Measurements from ENCODE around the gene RPL37. TPM values are rescaled to one million over a fixed set of nuclear protein-coding genes. Genes with fewer than 3 reads are reported as not detected.

The RPL37 gene
- total RNA-seq (2022; extraction: Qiagen RNA extraction): 2,670 to 2,951 TPM (median 2,828 TPM) in 5 replicates

DNA sequence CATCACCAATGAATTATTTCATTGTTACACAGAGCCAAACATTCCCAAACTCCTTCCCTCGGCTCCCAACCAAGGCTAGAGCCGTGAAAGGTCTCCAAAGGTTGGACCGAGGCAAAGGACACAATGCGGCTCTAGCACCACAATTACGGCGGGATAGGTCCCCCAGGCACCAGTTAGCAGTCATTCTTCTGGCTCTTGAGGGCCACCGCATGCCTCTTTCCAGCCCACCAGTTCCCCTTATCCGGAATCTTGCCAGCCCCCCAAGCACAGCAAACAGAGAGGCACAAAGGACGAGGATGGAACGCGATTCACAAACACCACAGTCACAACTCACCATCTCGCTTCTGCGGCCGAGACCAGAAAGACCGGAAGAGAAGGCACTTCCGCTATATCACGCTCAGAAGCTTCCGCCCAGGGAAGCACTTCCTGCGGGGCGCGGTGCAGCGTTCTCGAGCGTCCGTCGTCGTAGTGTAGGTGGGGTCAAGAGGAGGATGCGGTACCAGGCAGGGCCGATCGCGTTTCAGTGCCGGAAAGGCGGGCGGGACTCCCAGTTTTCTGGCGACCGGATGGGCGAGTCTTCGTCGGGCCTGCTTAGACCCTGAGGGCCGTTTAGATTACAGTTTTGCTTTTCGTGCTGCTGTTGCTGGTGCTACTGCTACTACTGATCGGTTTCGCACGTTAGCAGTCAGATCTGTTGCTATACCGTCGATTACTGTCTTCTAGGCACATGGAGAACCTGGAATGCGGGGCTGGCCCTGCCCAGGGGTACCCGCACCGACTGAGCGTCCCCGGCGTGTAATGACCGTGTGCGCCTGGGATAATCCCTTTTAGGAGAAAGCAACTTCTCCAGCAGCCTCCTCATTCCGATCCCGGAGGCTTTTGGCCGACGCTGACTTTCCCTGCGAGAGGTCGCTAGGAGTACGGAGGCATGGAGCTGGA, at the start of gene RPL37:
Gene RPL37 (minus strand): TSS at position 374 of the 939 bp plus-strand sequence. CDS start 37 bp downstream, at position 337.

GRCh38 chr5:40841068-40841805, 6.2 kb upstream of the RPL37 start, which contains the start of gene CARD6:
TSS of gene CARD6 (plus strand) at chr5:40841367. CDS start at chr5:40841383, 16 bp downstream.

GRCh38 chr5:40798012-40798800, 36.8 kb downstream of the RPL37 start, which contains the start of gene PRKAA1:
TSS of gene PRKAA1 (minus strand) at chr5:40798374. CDS start at chr5:40798189, 185 bp downstream.

Other genes starting within 250 kb of the RPL37 start
- gene PTGER4, start 155.3 kb downstream of the RPL37 start, total RNA-seq (2022; extraction: Qiagen RNA extraction): 1.4 to 1.5 TPM (median 1.5 TPM) in 5 replicates
- 8.1 to 16.9 TPM (median 10.2 TPM) in 5 replicates for gene TTC33, start 79.3 kb downstream of the RPL37 start, total RNA-seq (2022; extraction: Qiagen RNA extraction)
- 29.3 to 53.7 TPM (median 41.0 TPM) in 5 replicates for gene PRKAA1, start 36.8 kb downstream of the RPL37 start, total RNA-seq (2022; extraction: Qiagen RNA extraction)
- 3.4 to 4.7 TPM (median 3.8 TPM) in 5 replicates for gene CARD6, start 6.1 kb upstream of the RPL37 start, total RNA-seq (2022; extraction: Qiagen RNA extraction)
- gene C7, start 74.3 kb upstream of the RPL37 start, total RNA-seq (2022; extraction: Qiagen RNA extraction): not detected in 5 replicates
- gene MROH2B, start 236.1 kb upstream of the RPL37 start, total RNA-seq (2022; extraction: Qiagen RNA extraction): not detected in 5 replicates